Activated CD4-positive, alpha-beta T cell treated with anti-CD3 and anti-CD28 coated beads, Interleukin-2, Interleukin-6, amounts not matched to agents 100 ng/mL and 50 ng/mL, durations not matched to agents 16 hours and 8 hours (primary cell): ENCODE data around the gene RALGDS.
"Not testable (repeated sequence)": the region's sequence is repeated elsewhere in the genome, so short reads cannot be mapped to it uniquely, and the experiment has no call there.

Experiments used
- DNase-seq: peaks from one replicate; pipeline ENCODE4 v3.0.0-alpha.2; 2020

Gene RALGDS

GRCh38 chr9:133121198-133121914, at the start of gene RALGDS:
TSS of gene RALGDS (minus strand) at chr9:133121240. CDS start at chr9:133121154, 86 bp downstream.
- DNase-seq = peak; percentile 94

GRCh38 chr9:133170716-133171115, 49.7 kb upstream of the RALGDS start:
- DNase-seq = no peak

- DNase-seq = not testable (repeated sequence)
Observed at GRCh38 chr9:133169687-133170086, 48.6 kb upstream of the RALGDS start.

GRCh38 chr9:133169102-133169501, 48.1 kb upstream of the RALGDS start:
- no peak for DNase-seq

- DNase-seq = no peak
Observed at GRCh38 chr9:133168432-133168831, 47.4 kb upstream of the RALGDS start.

GRCh38 chr9:133167769-133168168, 46.7 kb upstream of the RALGDS start:
- no peak for DNase-seq

- no peak for DNase-seq
Observed at GRCh38 chr9:133167096-133167730, 46.2 kb upstream of the RALGDS start.

GRCh38 chr9:133166392-133166791, 45.4 kb upstream of the RALGDS start:
- DNase-seq = no peak

- no peak for DNase-seq
Observed at GRCh38 chr9:133165452-133165730, 44.4 kb upstream of the RALGDS start.

GRCh38 chr9:133164191-133164590, 43.2 kb upstream of the RALGDS start:
- no peak for DNase-seq

- peak; percentile 35 for DNase-seq
Observed at GRCh38 chr9:133163504-133164172, 42.6 kb upstream of the RALGDS start, which contains the start of gene GBGT1. TSS of gene GBGT1 (minus strand) at chr9:133163914. CDS start at chr9:133162412, 1,502 bp downstream.

- no peak for DNase-seq
Observed at GRCh38 chr9:133162861-133163503, 41.9 kb upstream of the RALGDS start.

- no peak for DNase-seq
Observed at GRCh38 chr9:133161547-133161950, 40.5 kb upstream of the RALGDS start.

- DNase-seq = peak; percentile 56
Observed at GRCh38 chr9:133160742-133161546, 39.9 kb upstream of the RALGDS start.

- no peak for DNase-seq
Observed at GRCh38 chr9:133158695-133159094, 37.7 kb upstream of the RALGDS start.

GRCh38 chr9:133155156-133155555, 34.1 kb upstream of the RALGDS start:
- no peak for DNase-seq

- no peak for DNase-seq
Observed at GRCh38 chr9:133154097-133154989, 33.3 kb upstream of the RALGDS start.

GRCh38 chr9:133153227-133154096, 32.4 kb upstream of the RALGDS start:
- no peak for DNase-seq

- no peak for DNase-seq
Observed at GRCh38 chr9:133151601-133152525, 30.8 kb upstream of the RALGDS start.
